Measurements from ENCODE around the gene OLFML2B.

The OLFML2B gene

DNA sequence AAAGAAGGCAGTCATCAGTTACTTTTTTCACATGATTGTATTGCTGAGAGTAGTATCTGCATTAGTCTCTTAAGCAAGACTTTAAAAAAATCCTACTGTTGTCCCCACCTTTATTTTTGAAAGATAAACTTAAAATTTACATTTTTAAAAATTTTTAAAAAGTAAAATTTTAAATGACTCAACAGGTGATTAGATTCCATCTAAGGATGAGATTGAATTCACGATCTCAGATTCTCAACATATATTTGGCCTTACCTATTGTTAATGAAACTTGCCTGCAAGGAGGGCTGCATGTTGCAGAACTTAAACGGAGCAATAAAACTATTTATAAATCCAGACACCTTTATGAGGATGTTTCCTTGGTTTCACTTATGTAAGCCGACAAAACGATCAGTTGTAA lies 75.2 kb downstream of the OLFML2B start:
- DNase-seq: no peak

DNA sequence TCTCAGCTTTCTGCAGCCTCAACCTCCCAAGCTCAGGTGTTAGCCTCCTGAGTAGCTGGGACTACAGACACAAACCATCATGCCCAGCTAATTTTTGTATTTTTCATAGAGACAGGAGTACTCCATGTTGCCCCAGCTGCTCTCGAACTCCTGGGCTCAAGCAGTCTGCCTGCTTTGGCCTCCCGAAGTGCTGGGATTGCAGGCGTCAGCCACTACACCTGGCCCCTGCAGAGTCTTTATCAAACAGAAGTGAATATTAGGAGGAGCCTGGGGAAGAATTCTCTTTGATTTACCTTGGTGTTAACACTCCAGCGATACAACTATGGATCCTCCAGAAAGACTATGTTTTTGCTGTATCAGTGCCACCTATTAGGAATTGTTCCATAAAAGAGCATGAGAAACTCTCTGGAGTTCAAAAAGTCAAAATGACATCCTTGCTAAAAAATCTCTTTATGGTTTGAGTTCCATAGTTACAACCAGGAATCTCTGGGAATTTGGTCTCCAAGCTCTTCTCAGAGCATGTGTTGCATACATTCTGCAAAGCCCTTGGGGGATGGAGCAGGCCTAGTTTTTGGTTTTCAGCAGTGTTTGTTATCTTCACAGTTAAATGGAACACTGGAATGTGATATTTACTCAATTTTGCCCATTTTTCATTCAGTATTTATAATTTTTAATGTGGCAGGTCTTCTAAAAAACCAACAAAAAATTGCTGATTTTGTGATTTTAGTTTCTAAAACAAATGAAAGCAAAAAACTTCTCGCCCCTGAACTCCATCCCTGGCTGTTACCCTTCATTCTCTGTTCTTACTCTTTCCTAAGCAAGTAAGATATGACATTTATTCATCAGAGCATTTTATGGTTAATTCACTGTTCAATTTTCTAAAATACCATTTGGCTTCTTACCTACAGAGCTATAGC lies 77.3 kb downstream of the OLFML2B start:
- no peak for DNase-seq

DNA sequence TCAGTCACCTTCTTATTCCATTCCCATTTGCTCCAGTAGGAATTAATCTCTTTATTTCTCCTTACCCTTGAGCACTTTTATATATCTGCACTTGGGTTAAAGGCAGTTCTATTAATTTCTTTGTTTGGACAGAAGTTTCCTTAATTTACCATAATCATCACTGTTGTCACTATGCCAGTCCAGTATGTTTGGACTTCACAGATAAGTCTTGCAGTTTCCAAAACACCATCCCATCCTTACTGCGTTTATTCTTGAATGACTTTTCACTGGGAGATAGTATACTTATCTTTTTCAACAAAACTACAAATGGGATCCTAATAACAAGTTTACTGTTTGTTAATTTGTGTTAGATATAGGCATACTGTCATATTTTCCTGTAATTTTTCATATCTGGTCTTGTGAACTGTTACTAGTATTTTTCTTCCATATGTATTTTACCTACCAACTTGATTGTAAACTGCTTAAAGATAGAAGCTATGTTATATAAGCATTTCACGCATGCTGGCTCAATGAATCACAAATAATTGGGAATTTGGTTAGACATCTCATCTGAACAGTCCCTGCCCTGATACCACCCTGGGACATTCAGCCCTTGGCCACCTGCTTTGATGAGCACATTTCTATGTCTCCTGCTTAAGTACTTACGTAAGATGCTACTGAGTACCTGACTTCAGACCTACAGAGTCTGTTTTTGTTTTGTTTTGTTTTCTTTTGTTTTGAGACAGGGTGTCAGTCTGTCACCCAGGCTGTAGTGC lies 78.2 kb downstream of the OLFML2B start:
- no peak for DNase-seq

DNA sequence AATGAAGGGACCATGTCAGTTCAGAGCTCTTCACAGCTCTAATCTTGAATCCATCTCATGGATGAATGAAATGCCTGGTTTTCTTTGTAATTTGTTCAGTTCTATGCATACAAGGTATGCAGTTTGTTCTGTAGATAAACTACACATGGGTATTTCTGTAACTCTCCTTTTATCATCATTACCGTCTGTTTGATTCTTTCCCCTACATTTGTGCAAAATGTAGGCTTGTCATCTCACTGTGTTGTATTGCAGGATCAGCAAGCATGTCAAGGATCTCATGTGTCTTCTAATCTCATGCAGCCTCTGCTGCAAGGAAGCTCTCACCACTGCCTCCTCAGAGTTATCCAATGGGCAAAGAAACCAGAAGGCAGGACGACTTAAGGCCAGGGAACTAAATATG lies 79.3 kb downstream of the OLFML2B start:
- DNase-seq: no peak

DNA sequence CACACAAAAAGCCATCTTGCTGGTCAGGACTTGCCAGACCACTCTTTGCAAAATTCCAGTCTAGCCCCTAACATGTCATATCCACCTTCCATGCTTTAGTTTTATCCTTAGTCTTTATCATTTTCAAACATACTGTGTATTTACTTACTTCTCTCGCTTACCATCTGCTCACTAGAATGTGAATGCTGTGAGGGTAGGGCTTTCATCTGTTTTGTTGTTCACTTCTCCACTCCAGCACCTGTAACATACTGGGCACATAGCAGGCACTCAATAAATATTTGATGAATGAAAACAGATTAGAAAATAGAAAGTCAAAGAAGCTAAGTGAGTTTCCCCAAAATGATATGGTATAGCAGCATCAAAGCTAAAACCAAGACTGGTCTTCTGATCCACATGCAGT lies 79.9 kb downstream of the OLFML2B start:
- DNase-seq: no peak

DNA sequence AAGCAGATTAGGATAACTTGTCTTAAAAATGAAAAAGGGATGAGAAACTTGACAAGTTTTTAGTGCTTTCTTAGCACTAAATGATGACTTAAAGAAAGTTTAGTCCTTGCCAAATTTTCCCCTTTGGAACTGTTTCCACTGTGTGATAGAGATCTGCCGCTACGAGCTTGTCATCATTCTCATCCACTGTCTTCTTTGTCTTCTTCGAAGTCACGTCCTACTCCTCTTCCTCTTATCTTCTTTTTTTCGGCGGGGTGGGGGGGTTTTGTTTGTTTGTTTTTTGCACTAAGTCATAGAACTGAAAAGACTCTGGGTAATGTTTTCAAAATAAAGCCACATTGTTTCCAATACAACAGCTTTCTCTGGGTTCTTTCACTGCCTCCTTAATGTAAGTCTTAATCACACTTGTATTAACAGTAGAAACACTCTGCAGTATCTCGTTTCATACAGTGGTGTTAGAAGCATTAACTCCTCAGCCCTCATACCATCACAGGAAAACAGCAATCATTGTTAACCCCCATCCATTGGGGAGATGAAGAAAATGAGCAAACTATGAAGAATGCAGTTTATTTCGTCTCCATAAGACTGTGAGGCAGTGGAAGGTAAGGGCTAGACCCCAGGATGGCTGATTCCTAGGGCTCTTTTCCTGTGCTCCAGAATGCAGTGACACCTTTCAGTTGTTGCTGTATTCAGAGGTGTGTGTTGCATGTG lies 81.8 kb downstream of the OLFML2B start:
- DNase-seq: no peak

DNA sequence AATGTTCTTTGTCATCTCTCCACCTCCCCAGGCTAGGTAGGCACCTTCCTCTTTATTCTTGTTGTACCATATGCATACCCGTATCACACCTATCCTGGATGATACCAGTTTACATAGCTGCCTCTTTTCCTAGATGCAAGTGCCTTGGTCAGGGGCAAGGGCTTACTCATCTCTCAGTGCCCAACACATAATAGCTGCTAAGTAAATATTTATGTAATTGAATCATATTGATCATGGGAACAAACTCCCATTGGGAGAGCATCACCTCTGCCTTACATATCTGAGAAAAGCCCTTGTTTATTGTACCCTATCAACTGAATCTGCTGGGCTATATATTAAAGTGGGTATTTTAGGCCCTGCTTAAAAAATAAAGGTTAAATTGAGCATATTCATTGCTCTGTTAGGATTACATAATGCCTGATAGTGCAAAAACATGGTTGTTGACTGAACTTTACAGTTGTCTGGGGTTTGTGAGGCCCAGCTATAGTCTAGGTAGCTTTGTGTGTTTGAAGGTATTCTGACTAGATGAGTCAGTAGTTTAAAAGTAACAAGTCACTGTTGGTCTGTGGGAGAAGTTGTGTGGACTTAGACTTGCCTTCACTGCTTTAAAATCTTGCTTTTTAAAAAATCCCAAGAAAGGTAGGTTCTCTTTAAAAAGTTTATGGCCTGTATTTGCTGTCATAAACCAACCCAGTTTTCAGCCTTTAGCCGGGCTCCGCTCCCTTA lies 82.6 kb downstream of the OLFML2B start:
- DNase-seq: no peak

DNA sequence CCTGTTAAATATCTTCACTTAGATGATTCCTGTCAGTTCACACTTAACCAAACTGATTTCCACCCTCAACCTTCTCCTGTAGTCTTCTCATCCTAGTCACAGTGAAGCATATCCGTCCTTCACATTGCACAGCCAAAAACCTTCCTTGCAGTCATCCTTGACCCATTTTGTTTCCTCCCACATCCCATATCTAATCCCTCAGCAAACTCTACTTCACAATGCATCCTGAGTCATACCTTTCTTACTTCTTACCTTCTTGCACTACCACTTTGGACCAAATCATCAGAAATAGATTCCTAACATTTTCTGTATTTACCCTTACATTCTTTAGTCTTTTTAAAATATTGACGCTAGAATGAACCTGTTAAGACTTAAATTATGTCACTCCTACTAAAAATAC lies 86.9 kb downstream of the OLFML2B start:
- no peak for DNase-seq

DNA sequence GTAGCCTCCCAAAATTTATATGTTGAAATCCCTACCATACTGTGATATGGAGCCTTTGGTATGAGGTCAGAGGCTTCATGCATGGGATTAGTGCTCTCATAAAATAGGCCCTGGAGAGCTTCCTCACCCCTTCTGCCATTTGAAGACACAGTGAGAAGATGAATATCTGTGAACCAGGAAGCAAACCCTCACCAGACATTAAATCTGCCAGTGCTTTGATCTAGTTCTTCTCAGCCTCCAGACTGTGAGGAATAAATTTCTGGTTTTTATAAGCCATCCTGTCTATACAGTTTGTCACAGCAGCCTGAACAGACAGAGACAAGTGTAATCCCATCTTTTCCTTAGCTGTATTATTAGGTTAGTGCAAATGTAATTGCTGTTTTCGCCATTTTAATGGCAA lies 88.4 kb downstream of the OLFML2B start:
- DNase-seq: no peak

DNA sequence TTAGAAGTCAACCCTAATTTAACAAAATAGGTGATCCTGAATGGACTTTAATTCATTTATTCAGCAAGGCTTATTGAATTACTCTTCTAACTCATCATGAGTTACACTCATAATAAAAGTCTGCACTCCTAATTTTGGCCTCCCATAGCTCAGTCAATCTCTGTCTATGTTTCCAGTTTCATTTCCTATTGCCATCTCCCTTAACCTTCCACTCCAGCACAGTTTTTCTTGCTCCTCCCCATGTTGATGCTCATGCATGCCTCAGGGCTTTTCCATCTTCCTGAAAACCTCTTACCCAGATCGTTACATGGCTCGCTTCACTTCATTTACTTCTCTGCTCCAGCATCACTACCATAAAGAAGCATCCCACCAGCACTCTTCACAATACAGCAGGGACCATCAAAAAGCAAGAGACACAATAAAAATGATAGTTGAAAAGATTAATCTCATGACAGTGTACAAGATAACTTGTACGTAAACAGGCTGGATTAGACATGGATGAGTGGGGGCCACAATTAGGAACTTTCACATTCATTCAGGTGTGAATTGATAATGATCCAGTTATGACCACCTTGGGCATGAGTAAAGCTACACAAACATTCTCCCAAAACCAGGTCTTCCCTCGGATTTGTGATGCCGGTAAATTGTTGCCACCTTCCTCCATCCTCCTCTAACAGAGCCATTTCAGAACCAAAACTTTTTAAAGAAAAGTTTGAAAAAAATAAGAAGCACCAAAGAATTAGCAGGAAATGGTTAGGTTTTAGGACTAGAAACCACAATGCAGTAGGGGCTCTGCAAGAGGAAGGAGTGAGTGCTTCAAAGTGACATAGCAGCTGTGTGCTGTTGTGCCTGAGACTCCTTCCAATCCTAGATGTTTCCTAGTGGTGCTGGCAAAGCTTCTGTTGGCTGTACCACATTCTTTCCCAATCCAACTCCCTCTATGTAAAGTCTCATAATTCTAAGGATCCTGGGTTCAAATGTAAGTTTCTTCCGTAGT lies 89.8 kb downstream of the OLFML2B start:
- DNase-seq: no peak
